Measurements from ENCODE around the gene SYT14.

GRCh38 chr1:210217482-210217881 lies 279.5 kb downstream of the SYT14 start:
- TF ChIP-seq, protein P1, sequence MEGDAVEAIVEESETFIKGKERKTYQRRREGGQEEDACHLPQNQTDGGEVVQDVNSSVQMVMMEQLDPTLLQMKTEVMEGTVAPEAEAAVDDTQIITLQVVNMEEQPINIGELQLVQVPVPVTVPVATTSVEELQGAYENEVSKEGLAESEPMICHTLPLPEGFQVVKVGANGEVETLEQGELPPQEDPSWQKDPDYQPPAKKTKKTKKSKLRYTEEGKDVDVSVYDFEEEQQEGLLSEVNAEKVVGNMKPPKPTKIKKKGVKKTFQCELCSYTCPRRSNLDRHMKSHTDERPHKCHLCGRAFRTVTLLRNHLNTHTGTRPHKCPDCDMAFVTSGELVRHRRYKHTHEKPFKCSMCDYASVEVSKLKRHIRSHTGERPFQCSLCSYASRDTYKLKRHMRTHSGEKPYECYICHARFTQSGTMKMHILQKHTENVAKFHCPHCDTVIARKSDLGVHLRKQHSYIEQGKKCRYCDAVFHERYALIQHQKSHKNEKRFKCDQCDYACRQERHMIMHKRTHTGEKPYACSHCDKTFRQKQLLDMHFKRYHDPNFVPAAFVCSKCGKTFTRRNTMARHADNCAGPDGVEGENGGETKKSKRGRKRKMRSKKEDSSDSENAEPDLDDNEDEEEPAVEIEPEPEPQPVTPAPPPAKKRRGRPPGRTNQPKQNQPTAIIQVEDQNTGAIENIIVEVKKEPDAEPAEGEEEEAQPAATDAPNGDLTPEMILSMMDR (IDR thresholded peaks at IDR 0.05 in 2 of 3, conservative IDR thresholded peaks at IDR 0.05 in 1 of 3; ENCODE audit: borderline replicate concordance in 1 of 3, insufficient read depth in 1 of 3, low read depth in 2 of 3, low read length in 2 of 3) = no peak
- TF ChIP-seq REST (IDR thresholded peaks at IDR 0.05; ENCODE audit: low read depth) (no peak), TCF7L2 (IDR thresholded peaks at IDR 0.05; ENCODE audit: borderline replicate concordance, extremely low read depth, insufficient read depth, insufficient read length) (no peak), POLR2A (IDR thresholded peaks at IDR 0.05; ENCODE audit: borderline replicate concordance, extremely low read depth, insufficient read depth, insufficient read length) (no peak), POLR2AphosphoS5 (IDR thresholded peaks at IDR 0.05; ENCODE audit: low read depth, low read length) (no peak), FOSL1 (IDR thresholded peaks at IDR 0.05; ENCODE audit: low read depth) (no peak), SIN3A (IDR thresholded peaks at IDR 0.05; ENCODE audit: low read depth) (no peak), YY1 (IDR thresholded peaks at IDR 0.05; ENCODE audit: extremely low read depth, insufficient replicate concordance, low read depth, low read length) (no peak), ZNF274 (IDR thresholded peaks at IDR 0.05; ENCODE audit: low read depth, low read length) (no peak), EZH2phosphoT487 (IDR thresholded peaks at IDR 0.05; ENCODE audit: borderline replicate concordance) (no peak), EGR1 (IDR thresholded peaks at IDR 0.05; ENCODE audit: low read depth) (no peak)
- TF ChIP-seq, protein P2, sequence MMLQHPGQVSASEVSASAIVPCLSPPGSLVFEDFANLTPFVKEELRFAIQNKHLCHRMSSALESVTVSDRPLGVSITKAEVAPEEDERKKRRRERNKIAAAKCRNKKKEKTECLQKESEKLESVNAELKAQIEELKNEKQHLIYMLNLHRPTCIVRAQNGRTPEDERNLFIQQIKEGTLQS (IDR thresholded peaks at IDR 0.05) = no peak
- TF ChIP-seq, protein P3, sequence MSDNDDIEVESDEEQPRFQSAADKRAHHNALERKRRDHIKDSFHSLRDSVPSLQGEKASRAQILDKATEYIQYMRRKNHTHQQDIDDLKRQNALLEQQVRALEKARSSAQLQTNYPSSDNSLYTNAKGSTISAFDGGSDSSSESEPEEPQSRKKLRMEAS (IDR thresholded peaks at IDR 0.05) = no peak

All from HCT116 (cell line).